Measurements from ENCODE around the gene MYOM1.

The MYOM1 gene

GRCh38 chr18:3218819-3219218 is 949 bp downstream of the MYOM1 start:
- no peak for TF ChIP-seq FOXP2 (optimal IDR thresholded peaks at IDR 0.05; ENCODE audit: borderline replicate concordance, extremely low read depth, extremely low read length, insufficient read depth)
- TF ChIP-seq TAF1 (IDR thresholded peaks at IDR 0.05; ENCODE audit: borderline replicate concordance, insufficient read depth, low read length): no peak
- no peak for TF ChIP-seq SIN3A (IDR thresholded peaks at IDR 0.05; ENCODE audit: borderline replicate concordance, insufficient read depth, low read length)
- no peak for TF ChIP-seq REST (IDR thresholded peaks at IDR 0.05; ENCODE audit: insufficient read depth in 1 of 2, low read depth in 2 of 2, low read length in 2 of 2)

- TF ChIP-seq SIN3A (IDR thresholded peaks at IDR 0.05; ENCODE audit: borderline replicate concordance, insufficient read depth, low read length): no peak
- TF ChIP-seq TAF1 (IDR thresholded peaks at IDR 0.05; ENCODE audit: borderline replicate concordance, insufficient read depth, low read length): no peak
- no peak for TF ChIP-seq REST (IDR thresholded peaks at IDR 0.05; ENCODE audit: insufficient read depth in 1 of 2, low read depth in 2 of 2, low read length in 2 of 2)
- TF ChIP-seq POLR2AphosphoS5 (IDR thresholded peaks at IDR 0.05; ENCODE audit: low read depth, low read length): no peak
- TF ChIP-seq FOXP2 (optimal IDR thresholded peaks at IDR 0.05; ENCODE audit: borderline replicate concordance, extremely low read depth, extremely low read length, insufficient read depth): no peak
Measured at GRCh38 chr18:3217948-3218647, 1.7 kb downstream of the MYOM1 start.

- no peak for TF ChIP-seq POLR2AphosphoS5 (IDR thresholded peaks at IDR 0.05; ENCODE audit: low read depth, low read length)
- TF ChIP-seq REST (IDR thresholded peaks at IDR 0.05; ENCODE audit: insufficient read depth in 1 of 2, low read depth in 2 of 2, low read length in 2 of 2): no peak
- TF ChIP-seq FOXP2 (optimal IDR thresholded peaks at IDR 0.05; ENCODE audit: borderline replicate concordance, extremely low read depth, extremely low read length, insufficient read depth): no peak
- no peak for TF ChIP-seq SIN3A (IDR thresholded peaks at IDR 0.05; ENCODE audit: borderline replicate concordance, insufficient read depth, low read length)
- no peak for TF ChIP-seq TAF1 (IDR thresholded peaks at IDR 0.05; ENCODE audit: borderline replicate concordance, insufficient read depth, low read length)
Measured at GRCh38 chr18:3216987-3217386, 2.8 kb downstream of the MYOM1 start.

GRCh38 chr18:3214855-3215637 is 4.7 kb downstream of the MYOM1 start:
- TF ChIP-seq POLR2AphosphoS5 (IDR thresholded peaks at IDR 0.05; ENCODE audit: low read depth, low read length): no peak
- TF ChIP-seq REST (IDR thresholded peaks at IDR 0.05; ENCODE audit: insufficient read depth in 1 of 2, low read depth in 2 of 2, low read length in 2 of 2): no peak
- no peak for TF ChIP-seq TAF1 (IDR thresholded peaks at IDR 0.05; ENCODE audit: borderline replicate concordance, insufficient read depth, low read length)
- TF ChIP-seq SIN3A (IDR thresholded peaks at IDR 0.05; ENCODE audit: borderline replicate concordance, insufficient read depth, low read length): no peak
- TF ChIP-seq FOXP2 (optimal IDR thresholded peaks at IDR 0.05; ENCODE audit: borderline replicate concordance, extremely low read depth, extremely low read length, insufficient read depth): no peak
